GM12878 (cell line): ENCODE measurements around the gene POU4F1. TPM values are rescaled to one million over a fixed set of nuclear protein-coding genes. Genes with fewer than 3 reads are reported as not detected.

Source experiments
- ATAC-seq: fragments of 200-7000 bp; cut with Tn5 transposase; 3 replicates; pipeline ENCODE4 v1.9.1; 2020; ENCODE audit warnings: mild to moderate bottlenecking, moderate library complexity
- BruUV-seq: library from RNA; stranded (reverse); fragments of 400-500 nt; replicated peaks from 2 replicates; lab custom pipeline; 2021; lab: Mats Ljungman, UMichigan
- CTCF ChIA-PET: fragments of 300-600 bp; sonication (Branson Sonifier 250); formaldehyde crosslinking; extraction: SDS; loops from one replicate; lab custom pipeline; 2021; ENCODE audit warnings: inconsistent platforms; lab: Yijun Ruan, JAX
- POLR2A ChIA-PET: fragments of 350-600 bp; formaldehyde crosslinking; extraction: SDS; loops from one replicate; lab custom pipeline; 2021; ENCODE audit warnings: inconsistent platforms; lab: Charles Lee
- RAD21 ChIA-PET: fragments of 300-600 bp; sonication (Branson Sonifier 250); formaldehyde crosslinking; loops from one replicate; lab custom pipeline; 2023; ENCODE audit warnings: antibody characterized with exemption; ENCODE audit not compliant: unreplicated experiment; lab: Charles Lee
- SMC1A ChIA-PET: fragments of 300-600 bp; sonication (Branson Sonifier 250); formaldehyde crosslinking; loops from one replicate; lab custom pipeline; 2023; ENCODE audit not compliant: unreplicated experiment, uncharacterized antibody; lab: Charles Lee
- DNase-seq: peaks from one replicate; pipeline ENCODE4 v3.0.0-alpha.2; 2011; ENCODE audit warnings: low read depth, low spot score
- FAIRE-seq: peaks from 3 replicates; lab custom pipeline; 2011; peaks lifted over from hg19 to GRCh38; lab: Jason Lieb, UNC
- H2AFZ ChIP-seq: 2 replicates; pipeline ENCODE4 v1.6.0; 2011; ENCODE audit warnings: low read depth, low read length, control low read depth; ENCODE audit not compliant: control insufficient read depth
- H3K27ac ChIP-seq: 2 replicates; pipeline ENCODE4 v1.5.1; 2011; ENCODE audit warnings: control low read depth; ENCODE audit not compliant: control insufficient read depth, insufficient read depth
- H3K27me3 ChIP-seq, 2 experiments: replicated peaks in 1 of 2; 2 replicates each; pipeline versions ENCODE4 v1.6.0 to v1.6.1; 2011; ENCODE audit warnings: low read length in 1 of 2; ENCODE audit not compliant: control insufficient read depth in 2 of 2, insufficient read depth in 2 of 2
- H3K36me3 ChIP-seq, 2 experiments: 2 replicates each; pipeline ENCODE4 v1.5.1; 2011; ENCODE audit warnings: low read length in 1 of 2; ENCODE audit not compliant: control insufficient read depth in 2 of 2, insufficient read depth in 2 of 2
- H3K4me1 ChIP-seq: 2 replicates; pipeline ENCODE4 v1.6.1; 2011; ENCODE audit warnings: mild to moderate bottlenecking, low read length, moderate library complexity, mixed read lengths; ENCODE audit not compliant: control insufficient read depth, insufficient read depth
- H3K4me2 ChIP-seq: 2 replicates; pipeline ENCODE4 v1.6.0; 2011; ENCODE audit warnings: control low read depth; ENCODE audit not compliant: control insufficient read depth, insufficient read depth
- H3K4me3 ChIP-seq: fragments of 200-600 bp; sonication (generic); 2 replicates; pipeline ENCODE4 v1.5.1; 2016
- H3K79me2 ChIP-seq: 2 replicates; pipeline ENCODE4 v1.6.0; 2011; ENCODE audit warnings: low read length; ENCODE audit not compliant: control insufficient read depth, insufficient read depth
- H3K9ac ChIP-seq: 2 replicates; pipeline ENCODE4 v1.8.0; 2011; ENCODE audit warnings: low read length, control low read depth, mixed read lengths; ENCODE audit not compliant: control insufficient read depth, insufficient read depth
- H3K9me3 ChIP-seq: replicated peaks from 3 replicates; pipeline ENCODE4 v1.5.1; 2011; ENCODE audit warnings: mild to moderate bottlenecking, low read length; ENCODE audit not compliant: control insufficient read depth, insufficient read depth
- H4K20me1 ChIP-seq: 2 replicates; pipeline ENCODE4 v1.6.0; 2011; ENCODE audit not compliant: control insufficient read depth, insufficient read depth
- BACH1 ChIP-seq: fragments of 450-650 bp; IDR thresholded peaks from 2 replicates; pipeline ENCODE4 v1.6.1; 2017; ENCODE audit warnings: mild to moderate bottlenecking, borderline replicate concordance
- BCL11A ChIP-seq: IDR thresholded peaks from 2 replicates; pipeline ENCODE4 v1.6.1; 2011; ENCODE audit warnings: low read depth, low read length
- CEBPZ ChIP-seq: fragments of 150-350 bp; IDR thresholded peaks from 2 replicates; pipeline ENCODE4 v1.6.1; 2016; ENCODE audit warnings: low read depth, low read length
- E2F4 ChIP-seq: IDR thresholded peaks from 2 replicates; pipeline ENCODE4 v1.6.1; 2012; ENCODE audit warnings: low read depth, low read length, improper control_type of control experiment
- EP300 ChIP-seq, 2 experiments: fragments of 150-350 bp in 1 of 2; IDR thresholded peaks; 2 replicates each; pipeline ENCODE4 v1.6.1; 2011 to 2012; ENCODE audit warnings: low read depth in 2 of 2, low read length in 2 of 2, borderline replicate concordance in 1 of 2, improper control_type of control experiment in 1 of 2, inconsistent platforms in 1 of 2; ENCODE audit not compliant: control insufficient read depth in 1 of 2
- MLLT1 ChIP-seq: fragments of 450-650 bp; IDR thresholded peaks from 2 replicates; pipeline ENCODE4 v1.6.1; 2016; ENCODE audit warnings: mild to moderate bottlenecking
- MYB ChIP-seq: fragments of 150-350 bp; IDR thresholded peaks from 2 replicates; pipeline ENCODE4 v1.6.1; 2014; ENCODE audit warnings: mild to moderate bottlenecking, low read depth, low read length, borderline replicate concordance
- NKRF ChIP-seq: fragments of 450-650 bp; conservative IDR thresholded peaks from 2 replicates; pipeline ENCODE4 v1.6.1; 2017; ENCODE audit warnings: mild to moderate bottlenecking, moderate library complexity
- NR2C1 ChIP-seq: fragments of 450-650 bp; IDR thresholded peaks from 2 replicates; pipeline ENCODE4 v1.6.1; 2017; ENCODE audit warnings: antibody characterized with exemption, mild to moderate bottlenecking, moderate library complexity
- RAD21 ChIP-seq: IDR thresholded peaks from 2 replicates; pipeline ENCODE4 v1.6.1; 2011; ENCODE audit warnings: mild to moderate bottlenecking, low read depth, low read length, moderate library complexity; ENCODE audit not compliant: insufficient read depth
- WGBS: methylation state at CpG from one replicate; pipeline ENCODE4 v1.1.6; 2016; ENCODE audit warnings: low lambda C conversion rate; ENCODE audit not compliant: insufficient replicate concordance, insufficient coverage; ENCODE audit errors: missing lambda C conversion rate; 5-methylcytosine and 5-hydroxymethylcytosine counted together
- in situ Hi-C: fragments of 300-500 bp; cut with MboI; formaldehyde crosslinking; loops from 9 replicates; pipeline ENCODE4 v1.14.3; 2018; ENCODE audit warnings: mixed read lengths
- intact Hi-C: fragments of 100-400 bp; cut with micrococcal nuclease; formaldehyde crosslinking; loops from one replicate; pipeline ENCODE4 v1.14.2; 2022; ENCODE audit not compliant: unreplicated experiment
- polyA plus RNA-seq, 11 experiments: library from polyadenylated mRNA; depleted of rRNA in 4 of 11; unstranded in 6 of 11; stranded (reverse) in 5 of 11; fragments of >200 nt; fragmentation: Nextera tagmentation in 4 of 11; fragmentation: Illumina TruSeq in 1 of 11; extraction: Ambion mirVana in 4 of 11; extraction: Trizol in 1 of 11; gene quantifications; 1 replicate in 1 of 11; 2 replicates in 10 of 11; pipeline versions ENCODE4 v1.2.1 to v1.2.3, GENCODE V29; 2011 to 2016; ENCODE audit warnings: inconsistent platforms in 2 of 11, missing spikeins in 2 of 11, low read depth in 1 of 11
- total RNA-seq, 4 experiments: library from RNA; depleted of rRNA in 3 of 4; stranded (reverse); fragments of >200 nt in 3 of 4; fragmentation: Illumina TruSeq in 1 of 4; extraction: Trizol in 1 of 4; gene quantifications; 2 replicates each; pipeline versions ENCODE4 v1.2.1 to v1.2.3, GENCODE V29; 2013 to 2021

The POU4F1 gene
- total and polyA plus RNA-seq, 10 of the 15 experiments (the other 5 are each of a cell fraction or from before 2014, with no cell fraction given): 0.01 to 0.14 (median 0.02) TPM; not detected in 5

GRCh38 chr13:78598966-78599644 is 4.2 kb downstream of the POU4F1 start (continued):
- TF ChIP-seq CEBPZ (no peak), RAD21 (no peak), BACH1 (no peak)

- ATAC-seq: no peak
- intact Hi-C loops: loop anchor here (10.0 kb wide), 1 partner anchor 387 kb away; no protein-coding TSS in a partner anchor
- peaks cover 8% of the 10 kb centered on the region for H3K4me1 ChIP-seq
- H3K9ac ChIP-seq: no peak overlapping the region
- H3K79me2 ChIP-seq: no peaks in the 10 kb centered on the region
- H2AFZ ChIP-seq: no peak overlapping the region
- ChIA-PET SMC1A (no interaction called here), RAD21 (no interaction called here), POLR2A (no interaction called here), CTCF (no interaction called here)
- H4K20me1 ChIP-seq: no peaks in the 10 kb centered on the region
- no peak for FAIRE-seq
- H3K36me3 ChIP-seq: no peaks in the 10 kb centered on the region
- peaks cover 20 to 44% of the 10 kb centered on the region in 2 experiments for H3K27me3 ChIP-seq
- H3K4me3 ChIP-seq: no peak overlapping the region
- WGBS: 0% methylated on average over 3 of the region's 3 CpGs
- no peaks in the 10 kb centered on the region; the same call in 2 of the 3 replicates for H3K9me3 ChIP-seq
- BruUV-seq: no TSS peak
- no peak overlapping the region for H3K27ac ChIP-seq
- in situ Hi-C loops: no loop called here
- no peak overlapping the region for H3K4me2 ChIP-seq
- no peak for DNase-seq
- TF ChIP-seq EP300 (IDR thresholded peaks at IDR 0.05; ENCODE audit: borderline replicate concordance in 1 of 2, control insufficient read depth in 1 of 2, low read depth in 2 of 2, low read length in 2 of 2) (no peak), MYB (no peak), E2F4 (no peak), NKRF (no peak), BCL11A (no peak), NR2C1 (no peak), MLLT1 (no peak)
Observed at GRCh38 chr13:78598116-78598781, 5.1 kb downstream of the POU4F1 start.
